HEK293 (cell line): Measurements from ENCODE around the gene SLC30A3.

Experiments used
- GLI4 ChIP-seq: fragments of 450-650 bp; formaldehyde crosslinking; IDR thresholded peaks from 2 replicates; pipeline ENCODE4 v1.5.1; 2016; ENCODE audit warnings: missing biosample characterization, missing genetic modification characterization
- IKZF3 ChIP-seq: fragments of 450-650 bp; IDR thresholded peaks from 2 replicates; pipeline ENCODE4 v1.5.0; 2018; ENCODE audit warnings: missing biosample characterization, mild to moderate bottlenecking, missing genetic modification characterization, moderate library complexity
- KLF8 ChIP-seq: fragments of 450-650 bp; formaldehyde crosslinking; IDR thresholded peaks from 2 replicates; pipeline ENCODE4 v1.5.1; 2016; ENCODE audit warnings: missing biosample characterization, missing genetic modification characterization
- MYNN ChIP-seq: fragments of 450-650 bp; formaldehyde crosslinking; IDR thresholded peaks from 2 replicates; pipeline ENCODE4 v1.5.1; 2016; ENCODE audit warnings: missing biosample characterization, missing genetic modification characterization, borderline replicate concordance
- RBAK ChIP-seq: fragments of 450-650 bp; formaldehyde crosslinking; IDR thresholded peaks from 2 replicates; pipeline ENCODE4 v1.5.1; 2016; ENCODE audit warnings: missing biosample characterization, missing genetic modification characterization
- SCRT1 ChIP-seq: fragments of 450-650 bp; formaldehyde crosslinking; IDR thresholded peaks from 2 replicates; pipeline ENCODE4 v1.5.1; 2016; ENCODE audit warnings: missing biosample characterization, missing genetic modification characterization, borderline replicate concordance
- ZBTB17 ChIP-seq: fragments of 450-650 bp; formaldehyde crosslinking; IDR thresholded peaks from 2 replicates; pipeline ENCODE4 v1.5.1; 2016; ENCODE audit warnings: missing biosample characterization, missing genetic modification characterization
- ZFHX2 ChIP-seq: fragments of 450-650 bp; formaldehyde crosslinking; conservative IDR thresholded peaks from 2 replicates; pipeline ENCODE4 v1.5.1; 2016; ENCODE audit warnings: missing biosample characterization, missing genetic modification characterization
- ZIC2 ChIP-seq: fragments of 450-650 bp; formaldehyde crosslinking; IDR thresholded peaks from 2 replicates; pipeline ENCODE4 v1.5.1; 2016; ENCODE audit warnings: missing biosample characterization, missing genetic modification characterization
- ZNF146 ChIP-seq: fragments of 450-650 bp; formaldehyde crosslinking; IDR thresholded peaks from 2 replicates; pipeline ENCODE4 v1.5.1; 2016; ENCODE audit warnings: missing biosample characterization, missing genetic modification characterization
- ZNF214 ChIP-seq: fragments of 450-650 bp; formaldehyde crosslinking; IDR thresholded peaks from 2 replicates; pipeline ENCODE4 v1.5.1; 2017; ENCODE audit warnings: missing biosample characterization, mild to moderate bottlenecking, missing genetic modification characterization, borderline replicate concordance
- ZNF223 ChIP-seq: fragments of 450-650 bp; formaldehyde crosslinking; IDR thresholded peaks from 2 replicates; pipeline ENCODE4 v1.5.1; 2016; ENCODE audit warnings: missing biosample characterization, missing genetic modification characterization
- ZNF366 ChIP-seq: fragments of 450-650 bp; formaldehyde crosslinking; conservative IDR thresholded peaks from 2 replicates; pipeline ENCODE4 v1.5.1; 2016; ENCODE audit warnings: missing biosample characterization, missing genetic modification characterization
- ZNF37A ChIP-seq: fragments of 450-650 bp; IDR thresholded peaks from 2 replicates; pipeline ENCODE4 v1.5.1; 2018; ENCODE audit warnings: missing biosample characterization, missing genetic modification characterization
- ZNF404 ChIP-seq: fragments of 450-650 bp; formaldehyde crosslinking; IDR thresholded peaks from 2 replicates; pipeline ENCODE4 v1.5.1; 2017; ENCODE audit warnings: missing biosample characterization, missing genetic modification characterization
- ZNF426 ChIP-seq: fragments of 450-650 bp; formaldehyde crosslinking; IDR thresholded peaks from 2 replicates; pipeline ENCODE4 v1.5.1; 2017; ENCODE audit warnings: missing biosample characterization, missing genetic modification characterization, mild to moderate bottlenecking, inconsistent platforms, moderate library complexity
- ZNF530 ChIP-seq: fragments of 450-650 bp; formaldehyde crosslinking; IDR thresholded peaks from 2 replicates; pipeline ENCODE4 v1.5.1; 2016; ENCODE audit warnings: low read depth, missing biosample characterization, missing genetic modification characterization
- ZNF558 ChIP-seq: fragments of 450-650 bp; formaldehyde crosslinking; IDR thresholded peaks from 2 replicates; pipeline ENCODE4 v1.5.1; 2016; ENCODE audit warnings: missing biosample characterization, missing genetic modification characterization
- ZNF654 ChIP-seq: fragments of 450-650 bp; formaldehyde crosslinking; IDR thresholded peaks from 2 replicates; pipeline ENCODE4 v1.5.1; 2016; ENCODE audit warnings: low read depth, missing biosample characterization, missing genetic modification characterization
- ZSCAN16 ChIP-seq: fragments of 450-650 bp; formaldehyde crosslinking; IDR thresholded peaks from 2 replicates; pipeline ENCODE4 v1.5.1; 2016; ENCODE audit warnings: missing biosample characterization, missing genetic modification characterization
- ZSCAN23 ChIP-seq: fragments of 450-650 bp; formaldehyde crosslinking; IDR thresholded peaks from 2 replicates; pipeline ENCODE4 v1.5.1; 2016; ENCODE audit warnings: missing biosample characterization, missing genetic modification characterization
- TF ChIP-seq, protein P1 (sequence below): fragments of 450-650 bp; formaldehyde crosslinking; IDR thresholded peaks from 2 replicates; pipeline ENCODE4 v1.5.1; 2016; ENCODE audit warnings: missing biosample characterization, missing genetic modification characterization
- TF ChIP-seq, protein P2 (sequence below): fragments of 450-650 bp; formaldehyde crosslinking; IDR thresholded peaks from 2 replicates; pipeline ENCODE4 v1.5.1; 2016; ENCODE audit warnings: missing biosample characterization, missing genetic modification characterization
- TF ChIP-seq, protein P3 (sequence below): fragments of 450-650 bp; formaldehyde crosslinking; IDR thresholded peaks from 2 replicates; pipeline ENCODE4 v1.5.1; 2016; ENCODE audit warnings: missing biosample characterization, missing genetic modification characterization, borderline replicate concordance
- TF ChIP-seq, protein P4 (sequence below): fragments of 450-650 bp; formaldehyde crosslinking; IDR thresholded peaks from 2 replicates; pipeline ENCODE4 v1.5.1; 2016; ENCODE audit warnings: missing biosample characterization, missing genetic modification characterization
- TF ChIP-seq, protein P5 (sequence below): fragments of 450-650 bp; formaldehyde crosslinking; IDR thresholded peaks from 2 replicates; pipeline ENCODE4 v1.5.1; 2016; ENCODE audit warnings: missing biosample characterization, missing genetic modification characterization
- TF ChIP-seq, protein P6 (sequence below): fragments of 450-650 bp; formaldehyde crosslinking; IDR thresholded peaks from 2 replicates; pipeline ENCODE4 v1.5.1; 2016; ENCODE audit warnings: missing biosample characterization, missing genetic modification characterization
- TF ChIP-seq, protein P7 (sequence below): fragments of 450-650 bp; formaldehyde crosslinking; IDR thresholded peaks from 2 replicates; pipeline ENCODE4 v1.5.1; 2017; ENCODE audit warnings: missing biosample characterization, missing genetic modification characterization

SLC30A3 gene

DNA sequence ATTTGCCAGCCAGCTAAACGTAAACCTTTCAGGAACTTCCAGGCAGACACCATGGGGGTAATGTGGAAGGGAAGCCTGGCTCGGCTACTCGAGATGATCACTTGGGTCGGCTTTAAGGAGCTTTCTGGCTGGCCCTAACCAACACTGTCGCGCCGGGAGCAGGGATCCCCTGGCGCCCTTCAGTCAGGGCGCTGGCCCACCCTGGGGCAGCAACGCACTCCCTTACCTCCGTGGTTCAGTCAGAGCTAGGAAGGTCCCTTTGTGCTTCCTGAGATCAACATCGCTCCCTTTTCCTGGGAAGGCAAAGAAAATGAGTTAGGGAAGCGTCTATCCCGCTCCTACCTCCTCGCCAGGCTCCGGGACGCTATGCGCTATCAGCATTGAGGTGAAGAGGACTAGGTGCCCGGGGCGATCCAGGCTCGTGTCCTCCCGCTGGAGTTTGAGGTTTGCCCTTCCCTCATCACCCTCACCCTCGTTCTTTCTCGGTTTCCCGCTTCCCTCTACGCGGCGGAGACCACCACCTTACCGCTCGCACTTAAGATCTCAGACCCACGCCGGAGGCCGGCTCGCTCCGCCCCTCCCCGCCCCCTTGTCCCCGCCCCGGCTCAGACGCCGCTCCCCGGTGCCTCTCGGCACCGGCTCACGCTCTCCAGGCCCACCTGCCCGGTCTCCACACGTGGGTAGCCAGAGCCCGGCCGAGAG lies 51.5 kb downstream of the SLC30A3 start (continued):
- TF ChIP-seq, protein P1, sequence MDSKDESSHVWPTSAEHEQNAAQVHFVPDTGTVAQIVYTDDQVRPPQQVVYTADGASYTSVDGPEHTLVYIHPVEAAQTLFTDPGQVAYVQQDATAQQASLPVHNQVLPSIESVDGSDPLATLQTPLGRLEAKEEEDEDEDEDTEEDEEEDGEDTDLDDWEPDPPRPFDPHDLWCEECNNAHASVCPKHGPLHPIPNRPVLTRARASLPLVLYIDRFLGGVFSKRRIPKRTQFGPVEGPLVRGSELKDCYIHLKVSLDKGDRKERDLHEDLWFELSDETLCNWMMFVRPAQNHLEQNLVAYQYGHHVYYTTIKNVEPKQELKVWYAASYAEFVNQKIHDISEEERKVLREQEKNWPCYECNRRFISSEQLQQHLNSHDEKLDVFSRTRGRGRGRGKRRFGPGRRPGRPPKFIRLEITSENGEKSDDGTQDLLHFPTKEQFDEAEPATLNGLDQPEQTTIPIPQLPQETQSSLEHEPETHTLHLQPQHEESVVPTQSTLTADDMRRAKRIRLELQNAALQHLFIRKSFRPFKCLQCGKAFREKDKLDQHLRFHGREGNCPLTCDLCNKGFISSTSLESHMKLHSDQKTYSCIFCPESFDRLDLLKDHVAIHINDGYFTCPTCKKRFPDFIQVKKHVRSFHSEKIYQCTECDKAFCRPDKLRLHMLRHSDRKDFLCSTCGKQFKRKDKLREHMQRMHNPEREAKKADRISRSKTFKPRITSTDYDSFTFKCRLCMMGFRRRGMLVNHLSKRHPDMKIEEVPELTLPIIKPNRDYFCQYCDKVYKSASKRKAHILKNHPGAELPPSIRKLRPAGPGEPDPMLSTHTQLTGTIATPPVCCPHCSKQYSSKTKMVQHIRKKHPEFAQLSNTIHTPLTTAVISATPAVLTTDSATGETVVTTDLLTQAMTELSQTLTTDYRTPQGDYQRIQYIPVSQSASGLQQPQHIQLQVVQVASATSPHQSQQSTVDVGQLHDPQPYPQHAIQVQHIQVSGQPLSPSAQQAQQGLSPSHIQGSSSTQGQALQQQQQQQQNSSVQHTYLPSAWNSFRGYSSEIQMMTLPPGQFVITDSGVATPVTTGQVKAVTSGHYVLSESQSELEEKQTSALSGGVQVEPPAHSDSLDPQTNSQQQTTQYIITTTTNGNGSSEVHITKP (tag by site-specific recombination) = peak; percentile 49; the same call in 1 of the 2 replicates
- TF ChIP-seq, protein P2, sequence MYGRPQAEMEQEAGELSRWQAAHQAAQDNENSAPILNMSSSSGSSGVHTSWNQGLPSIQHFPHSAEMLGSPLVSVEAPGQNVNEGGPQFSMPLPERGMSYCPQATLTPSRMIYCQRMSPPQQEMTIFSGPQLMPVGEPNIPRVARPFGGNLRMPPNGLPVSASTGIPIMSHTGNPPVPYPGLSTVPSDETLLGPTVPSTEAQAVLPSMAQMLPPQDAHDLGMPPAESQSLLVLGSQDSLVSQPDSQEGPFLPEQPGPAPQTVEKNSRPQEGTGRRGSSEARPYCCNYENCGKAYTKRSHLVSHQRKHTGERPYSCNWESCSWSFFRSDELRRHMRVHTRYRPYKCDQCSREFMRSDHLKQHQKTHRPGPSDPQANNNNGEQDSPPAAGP (tag by site-specific recombination) = no peak
- TF ChIP-seq ZNF654 (tag by site-specific recombination) (no peak), ZNF214 (no peak), ZNF223 (no peak), ZSCAN23 (tag by site-specific recombination) (no peak), MYNN (no peak), SCRT1 (tag by site-specific recombination) (no peak), ZBTB17 (tag by site-specific recombination) (no peak; the same call in 1 of the 2 replicates), RBAK (tag by site-specific recombination) (no peak), ZFHX2 (tag by site-specific recombination) (no peak; the same call in 1 of the 2 replicates), GLI4 (tag by site-specific recombination) (no peak), ZNF37A (tag by site-specific recombination) (no peak), ZNF146 (tag by site-specific recombination) (no peak), ZNF404 (tag by site-specific recombination) (no peak), ZNF530 (tag by site-specific recombination) (no peak), ZSCAN16 (tag by site-specific recombination) (no peak), KLF8 (tag by site-specific recombination) (no peak), ZNF366 (tag by site-specific recombination) (0 out of 2 replicates have a peak, but pooled peaks have one; percentile 10), ZNF426 (no peak), ZNF558 (tag by site-specific recombination) (no peak), IKZF3 (tag by site-specific recombination) (0 out of 2 replicates have a peak, but pooled peaks have one; percentile 37), ZIC2 (no peak)
- TF ChIP-seq, protein P3, sequence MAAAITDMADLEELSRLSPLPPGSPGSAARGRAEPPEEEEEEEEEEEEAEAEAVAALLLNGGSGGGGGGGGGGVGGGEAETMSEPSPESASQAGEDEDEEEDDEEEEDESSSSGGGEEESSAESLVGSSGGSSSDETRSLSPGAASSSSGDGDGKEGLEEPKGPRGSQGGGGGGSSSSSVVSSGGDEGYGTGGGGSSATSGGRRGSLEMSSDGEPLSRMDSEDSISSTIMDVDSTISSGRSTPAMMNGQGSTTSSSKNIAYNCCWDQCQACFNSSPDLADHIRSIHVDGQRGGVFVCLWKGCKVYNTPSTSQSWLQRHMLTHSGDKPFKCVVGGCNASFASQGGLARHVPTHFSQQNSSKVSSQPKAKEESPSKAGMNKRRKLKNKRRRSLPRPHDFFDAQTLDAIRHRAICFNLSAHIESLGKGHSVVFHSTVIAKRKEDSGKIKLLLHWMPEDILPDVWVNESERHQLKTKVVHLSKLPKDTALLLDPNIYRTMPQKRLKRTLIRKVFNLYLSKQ (tag by site-specific recombination) = no peak
- TF ChIP-seq, protein P4, sequence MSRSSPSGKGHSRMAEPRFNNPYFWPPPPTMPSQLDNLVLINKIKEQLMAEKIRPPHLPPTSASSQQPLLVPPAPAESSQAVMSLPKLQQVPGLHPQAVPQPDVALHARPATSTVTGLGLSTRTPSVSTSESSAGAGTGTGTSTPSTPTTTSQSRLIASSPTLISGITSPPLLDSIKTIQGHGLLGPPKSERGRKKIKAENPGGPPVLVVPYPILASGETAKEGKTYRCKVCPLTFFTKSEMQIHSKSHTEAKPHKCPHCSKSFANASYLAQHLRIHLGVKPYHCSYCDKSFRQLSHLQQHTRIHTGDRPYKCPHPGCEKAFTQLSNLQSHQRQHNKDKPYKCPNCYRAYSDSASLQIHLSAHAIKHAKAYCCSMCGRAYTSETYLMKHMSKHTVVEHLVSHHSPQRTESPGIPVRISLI (tag by site-specific recombination) = no peak
- TF ChIP-seq, protein P5, sequence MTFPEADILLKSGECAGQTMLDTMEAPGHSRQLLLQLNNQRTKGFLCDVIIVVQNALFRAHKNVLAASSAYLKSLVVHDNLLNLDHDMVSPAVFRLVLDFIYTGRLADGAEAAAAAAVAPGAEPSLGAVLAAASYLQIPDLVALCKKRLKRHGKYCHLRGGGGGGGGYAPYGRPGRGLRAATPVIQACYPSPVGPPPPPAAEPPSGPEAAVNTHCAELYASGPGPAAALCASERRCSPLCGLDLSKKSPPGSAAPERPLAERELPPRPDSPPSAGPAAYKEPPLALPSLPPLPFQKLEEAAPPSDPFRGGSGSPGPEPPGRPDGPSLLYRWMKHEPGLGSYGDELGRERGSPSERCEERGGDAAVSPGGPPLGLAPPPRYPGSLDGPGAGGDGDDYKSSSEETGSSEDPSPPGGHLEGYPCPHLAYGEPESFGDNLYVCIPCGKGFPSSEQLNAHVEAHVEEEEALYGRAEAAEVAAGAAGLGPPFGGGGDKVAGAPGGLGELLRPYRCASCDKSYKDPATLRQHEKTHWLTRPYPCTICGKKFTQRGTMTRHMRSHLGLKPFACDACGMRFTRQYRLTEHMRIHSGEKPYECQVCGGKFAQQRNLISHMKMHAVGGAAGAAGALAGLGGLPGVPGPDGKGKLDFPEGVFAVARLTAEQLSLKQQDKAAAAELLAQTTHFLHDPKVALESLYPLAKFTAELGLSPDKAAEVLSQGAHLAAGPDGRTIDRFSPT (tag by site-specific recombination) = no peak
- TF ChIP-seq, protein P6, sequence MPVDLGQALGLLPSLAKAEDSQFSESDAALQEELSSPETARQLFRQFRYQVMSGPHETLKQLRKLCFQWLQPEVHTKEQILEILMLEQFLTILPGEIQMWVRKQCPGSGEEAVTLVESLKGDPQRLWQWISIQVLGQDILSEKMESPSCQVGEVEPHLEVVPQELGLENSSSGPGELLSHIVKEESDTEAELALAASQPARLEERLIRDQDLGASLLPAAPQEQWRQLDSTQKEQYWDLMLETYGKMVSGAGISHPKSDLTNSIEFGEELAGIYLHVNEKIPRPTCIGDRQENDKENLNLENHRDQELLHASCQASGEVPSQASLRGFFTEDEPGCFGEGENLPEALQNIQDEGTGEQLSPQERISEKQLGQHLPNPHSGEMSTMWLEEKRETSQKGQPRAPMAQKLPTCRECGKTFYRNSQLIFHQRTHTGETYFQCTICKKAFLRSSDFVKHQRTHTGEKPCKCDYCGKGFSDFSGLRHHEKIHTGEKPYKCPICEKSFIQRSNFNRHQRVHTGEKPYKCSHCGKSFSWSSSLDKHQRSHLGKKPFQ = no peak
- TF ChIP-seq, protein P7, sequence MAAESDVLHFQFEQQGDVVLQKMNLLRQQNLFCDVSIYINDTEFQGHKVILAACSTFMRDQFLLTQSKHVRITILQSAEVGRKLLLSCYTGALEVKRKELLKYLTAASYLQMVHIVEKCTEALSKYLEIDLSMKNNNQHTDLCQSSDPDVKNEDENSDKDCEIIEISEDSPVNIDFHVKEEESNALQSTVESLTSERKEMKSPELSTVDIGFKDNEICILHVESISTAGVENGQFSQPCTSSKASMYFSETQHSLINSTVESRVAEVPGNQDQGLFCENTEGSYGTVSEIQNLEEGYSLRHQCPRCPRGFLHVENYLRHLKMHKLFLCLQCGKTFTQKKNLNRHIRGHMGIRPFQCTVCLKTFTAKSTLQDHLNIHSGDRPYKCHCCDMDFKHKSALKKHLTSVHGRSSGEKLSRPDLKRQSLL = peak; percentile 71
